Testis (tissue), 3 donors: ENCODE results near the gene KRTAP5-9. TPM values are rescaled to one million over a fixed set of nuclear protein-coding genes. Genes with fewer than 3 reads are reported as not detected.

Source experiments
- DNase-seq: peaks from one replicate; pipeline ENCODE4 v3.0.0-alpha.2; 2019
- H3K27ac ChIP-seq, 2 donors: fragments of 200-600 bp; sonication (generic); one replicate each; pipeline ENCODE4 v1.5.1; 2019
- H3K27me3 ChIP-seq: fragments of 200-600 bp; sonication (generic); one replicate; pipeline ENCODE4 v1.5.1; 2019
- H3K36me3 ChIP-seq: fragments of 200-600 bp; sonication (generic); one replicate; pipeline ENCODE4 v1.5.1; 2017; ENCODE audit warnings: low read depth; ENCODE audit errors: missing control alignments
- H3K4me1 ChIP-seq: fragments of 200-600 bp; sonication (generic); one replicate; pipeline ENCODE4 v1.5.1; 2019
- H3K4me3 ChIP-seq, 2 donors: fragments of 200-600 bp; sonication (generic); one replicate each; pipeline ENCODE4 v1.5.1; 2017 to 2019
- H3K9me3 ChIP-seq: fragments of 200-600 bp; sonication (generic); one replicate; pipeline ENCODE4 v1.5.1; 2017
- CTCF ChIP-seq, 3 experiments: fragments of 450-650 bp in 2 of 3; fragments of 200-600 bp in 1 of 3; sonication (generic) in 1 of 3; IDR thresholded peaks; one replicate each; pipeline ENCODE4 v1.5.1; 2016 to 2019; ENCODE audit warnings: antibody characterized with exemption in 3 of 3, mild to moderate bottlenecking in 2 of 3, moderate library complexity in 1 of 3
- POLR2A ChIP-seq: fragments of 450-650 bp; IDR thresholded peaks from one replicate; pipeline ENCODE4 v1.6.1; 2017; ENCODE audit warnings: antibody characterized with exemption, mild to moderate bottlenecking, moderate library complexity
- WGBS, 2 donors: methylation state at CpG; one replicate each; pipeline ENCODE4 v1.1.5; 2018; 5-methylcytosine and 5-hydroxymethylcytosine counted together
- intact Hi-C: fragments of 100-400 bp; cut with DNase I; formaldehyde crosslinking; loops from one replicate; pipeline ENCODE4 v1.15.1; 2023; ENCODE audit warnings: low total_unique reads
- polyA plus RNA-seq: library from polyadenylated mRNA; stranded (reverse); fragments of 350-450 nt; fragmentation: Illumina TruSeq; extraction: RNeasy Lipid Tissue Mini Kit (QIAGEN cat#74804); gene quantifications from one replicate; pipeline ENCODE4 v1.2.3, GENCODE V29; 2014; ENCODE audit warnings: low read depth, low replicate concordance; ENCODE audit not compliant: insufficient read depth
- total RNA-seq, 2 donors: library from RNA; depleted of rRNA; stranded (reverse); fragments of >200 nt; gene quantifications; one replicate each; pipeline ENCODE4 v1.2.3, GENCODE V29; 2016

Gene KRTAP5-9
- total and polyA plus RNA-seq, 3 donors from 2014 or later = 1.4 to 3.6 (median 1.5) TPM

DNA sequence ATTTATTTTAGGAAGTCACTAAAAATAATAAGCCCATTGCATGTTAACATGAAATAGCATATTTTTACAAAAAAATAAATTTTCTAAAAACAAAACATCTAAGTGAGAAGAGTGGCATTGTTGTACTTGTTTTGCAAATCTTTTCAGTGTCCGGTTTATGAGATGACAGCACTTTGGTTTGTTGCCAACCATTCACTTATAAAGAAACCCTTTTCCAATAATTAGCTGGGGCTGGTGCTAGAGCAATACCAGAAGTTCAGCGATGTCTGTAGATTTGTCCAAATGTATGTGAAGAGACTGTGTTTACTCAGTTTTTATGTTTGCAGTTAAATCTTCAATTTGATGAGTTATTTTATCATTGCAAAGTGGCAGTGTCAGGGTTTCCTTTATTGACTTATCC, 43.2 kb upstream of the KRTAP5-9 start:
- DNase-seq = no peak
- H3K27me3 ChIP-seq = no peaks in the 10 kb centered on the region
- H3K4me3 ChIP-seq = no peak overlapping the region
- H3K4me1 ChIP-seq = no peaks in the 10 kb centered on the region
- WGBS, 2 donors = 71 to 79% methylated on average over 2 of the region's 2 CpGs
- no peaks in the 10 kb centered on the region for H3K36me3 ChIP-seq
- no peak overlapping the region for H3K27ac ChIP-seq
- intact Hi-C loops = no loop called here
- no peak for TF ChIP-seq CTCF (IDR thresholded peaks at IDR 0.05)
- TF ChIP-seq POLR2A = no peak
- no peaks in the 10 kb centered on the region for H3K9me3 ChIP-seq

DNA sequence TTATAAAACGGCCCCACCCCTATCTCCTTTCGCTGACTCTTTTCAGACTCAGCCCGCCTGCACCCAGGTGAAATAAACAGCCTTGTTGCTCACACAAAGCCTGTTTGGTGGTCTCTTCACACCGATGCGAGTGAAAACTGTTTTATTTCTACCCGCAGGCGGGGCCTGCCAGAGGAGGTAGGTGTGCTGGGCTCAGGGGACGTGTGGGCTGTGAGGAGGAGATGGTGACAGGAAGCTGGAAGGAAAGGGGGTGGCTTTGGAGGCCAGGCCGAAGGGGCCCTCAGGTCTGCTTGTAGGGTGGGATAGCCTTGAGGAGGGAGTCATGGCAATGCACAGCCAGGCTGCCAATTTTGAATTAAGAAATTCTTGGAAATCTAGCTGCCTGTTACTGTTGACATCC, 42.4 kb upstream of the KRTAP5-9 start:
- 82 to 91% methylated on average over 9 of the region's 9 CpGs for WGBS, 2 donors
- H3K36me3 ChIP-seq = no peaks in the 10 kb centered on the region

GRCh38 chr11:71507102-71507501, 41.1 kb upstream of the KRTAP5-9 start:
- H3K4me3 ChIP-seq = no peak overlapping the region
- no peak overlapping the region for H3K27ac ChIP-seq
- no peaks in the 10 kb centered on the region for H3K36me3 ChIP-seq
- no peak for DNase-seq
- H3K27me3 ChIP-seq = no peaks in the 10 kb centered on the region
- WGBS, 2 donors = 94 to 96% methylated on average over 5 of the region's 5 CpGs
- intact Hi-C loops = no loop called here
- TF ChIP-seq POLR2A (no peak), CTCF (IDR thresholded peaks at IDR 0.05) (no peak)
- H3K9me3 ChIP-seq = no peaks in the 10 kb centered on the region
- no peaks in the 10 kb centered on the region for H3K4me1 ChIP-seq

More for the DNA sequence above, 42.4 kb upstream of the KRTAP5-9 start:
- intact Hi-C loops = no loop called here
- H3K4me1 ChIP-seq = no peaks in the 10 kb centered on the region
- H3K27me3 ChIP-seq = no peaks in the 10 kb centered on the region
- no peaks in the 10 kb centered on the region for H3K9me3 ChIP-seq
- DNase-seq = no peak
- H3K4me3 ChIP-seq = no peak overlapping the region
- TF ChIP-seq CTCF (IDR thresholded peaks at IDR 0.05) (no peak), POLR2A (no peak)
- H3K27ac ChIP-seq = no peak overlapping the region

GRCh38 chr11:71518506-71519471, 29.4 kb upstream of the KRTAP5-9 start:
- no peaks in the 10 kb centered on the region for H3K4me1 ChIP-seq
- H3K36me3 ChIP-seq = no peaks in the 10 kb centered on the region
- intact Hi-C loops = no loop called here
- no peak for TF ChIP-seq CTCF (IDR thresholded peaks at IDR 0.05)
- no peak for TF ChIP-seq POLR2A
- no peak overlapping the region for H3K27ac ChIP-seq
- no peaks in the 10 kb centered on the region for H3K27me3 ChIP-seq
- DNase-seq = no peak
- no peaks in the 10 kb centered on the region for H3K9me3 ChIP-seq
- peak overlapping the region; percentile 15 to 26 for H3K4me3 ChIP-seq
- WGBS, 2 donors = 73% methylated on average over 16 to 55 of the region's 55 CpGs

DNA sequence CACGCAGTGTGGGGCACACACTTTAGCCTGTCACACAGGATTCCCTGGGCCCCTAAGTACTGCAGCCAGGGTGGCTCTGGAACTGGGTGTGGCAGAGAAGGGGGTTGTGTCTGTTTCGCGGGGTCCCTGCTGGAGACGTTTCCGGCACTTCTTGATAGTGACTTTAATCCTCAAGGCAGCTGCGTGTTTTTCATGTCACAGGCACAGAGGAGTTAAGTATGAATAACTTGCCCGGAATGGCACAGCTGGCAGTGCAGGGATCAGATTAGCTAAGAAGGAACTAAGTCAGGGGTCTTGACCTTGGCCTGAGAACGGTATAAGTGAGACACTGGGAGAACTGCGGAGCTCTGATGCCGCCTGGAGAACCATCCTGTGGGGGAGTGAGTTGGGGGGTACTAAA, 28.7 kb upstream of the KRTAP5-9 start:
- 46 to 53% methylated on average over 10 of the region's 10 CpGs for WGBS, 2 donors
- TF ChIP-seq CTCF (IDR thresholded peaks at IDR 0.05) = no peak
- no peak for TF ChIP-seq POLR2A
- intact Hi-C loops = no loop called here
- Histone ChIP-seq H3K36me3 (no peaks in the 10 kb centered on the region), H3K27ac (no peak overlapping the region), H3K4me1 (no peaks in the 10 kb centered on the region), H3K9me3 (no peaks in the 10 kb centered on the region), H3K4me3 (peak overlapping the region in 1 of 2 donors; percentile 26), H3K27me3 (no peaks in the 10 kb centered on the region)
- DNase-seq = no peak
